H9 (cell line): ENCODE data around the gene PAX1. TPM values are rescaled to one million over a fixed set of nuclear protein-coding genes. Genes with fewer than 3 reads are reported as not detected.
A peak's percentile ranks its signal among the peaks of the same experiment; 100 is the strongest.

Source experiments
- DNase-seq: peaks from one replicate; pipeline ENCODE4 v3.0.0-alpha.2; 2017
- H2AFZ ChIP-seq: one replicate; pipeline ENCODE4 v1.6.1; 2013; ENCODE audit warnings: mild to moderate bottlenecking, low read length, control low read depth, moderate library complexity
- H2AK5ac ChIP-seq: 2 replicates; pipeline ENCODE4 v1.6.1; 2013; ENCODE audit warnings: low read length, control low read depth, mixed read lengths; ENCODE audit not compliant: insufficient read length
- H2BK120ac ChIP-seq: one replicate; pipeline ENCODE4 v1.6.1; 2013; ENCODE audit warnings: low read depth, mild to moderate bottlenecking, low read length, control low read depth, inconsistent platforms; ENCODE audit not compliant: poor library complexity, severe bottlenecking
- H2BK12ac ChIP-seq: 2 replicates; pipeline ENCODE4 v1.6.1; 2013; ENCODE audit warnings: low read length, control low read depth, mixed read lengths, low read depth; ENCODE audit not compliant: insufficient read length
- H2BK15ac ChIP-seq: 2 replicates; pipeline ENCODE4 v1.6.1; 2013; ENCODE audit warnings: low read depth, low read length, control low read depth
- H2BK20ac ChIP-seq: one replicate; pipeline ENCODE4 v1.6.1; 2013; ENCODE audit warnings: low read depth, mild to moderate bottlenecking, low read length, control low read depth, inconsistent platforms; ENCODE audit not compliant: poor library complexity, severe bottlenecking
- H2BK5ac ChIP-seq: 2 replicates; pipeline ENCODE4 v1.6.1; 2013; ENCODE audit warnings: low read length, control low read depth, mixed read lengths; ENCODE audit not compliant: insufficient read length
- H3K14ac ChIP-seq: 2 replicates; pipeline ENCODE4 v1.6.1; 2013; ENCODE audit warnings: low read length, control low read depth; ENCODE audit not compliant: insufficient read depth
- H3K18ac ChIP-seq: 2 replicates; pipeline ENCODE4 v1.6.1; 2013; ENCODE audit warnings: low read depth, mild to moderate bottlenecking, mixed read lengths, low read length, control low read depth; ENCODE audit not compliant: insufficient read length
- H3K23ac ChIP-seq: 2 replicates; pipeline ENCODE4 v1.6.1; 2013; ENCODE audit warnings: low read length, control low read depth, mixed read lengths, low read depth; ENCODE audit not compliant: insufficient read length
- H3K23me2 ChIP-seq: 2 replicates; pipeline ENCODE4 v1.6.1; 2013; ENCODE audit warnings: low read depth, mild to moderate bottlenecking, mixed read lengths, low read length, control low read depth; ENCODE audit not compliant: insufficient read length, poor library complexity, severe bottlenecking
- H3K27ac ChIP-seq: 2 replicates; pipeline ENCODE4 v1.5.1; 2013; ENCODE audit warnings: low read length, control low read depth, mixed read lengths, low read depth; ENCODE audit not compliant: insufficient read length
- H3K27me3 ChIP-seq: 2 replicates; pipeline ENCODE4 v1.6.1; 2013; ENCODE audit warnings: low read length, control low read depth, inconsistent platforms; ENCODE audit not compliant: insufficient read depth
- H3K4ac ChIP-seq: 2 replicates; pipeline ENCODE4 v1.6.1; 2013; ENCODE audit warnings: low read depth, mild to moderate bottlenecking, control low read depth, inconsistent platforms, low read length, moderate library complexity
- H3K4me1 ChIP-seq: 2 replicates; pipeline ENCODE4 v1.6.1; 2013; ENCODE audit warnings: low read length, control low read depth, inconsistent platforms; ENCODE audit not compliant: insufficient read depth
- H3K4me2 ChIP-seq: 2 replicates; pipeline ENCODE4 v1.6.1; 2013; ENCODE audit warnings: low read length, control low read depth, mixed read lengths; ENCODE audit not compliant: insufficient read length, insufficient read depth
- H3K56ac ChIP-seq: 2 replicates; pipeline ENCODE4 v1.6.1; 2013; ENCODE audit warnings: low read depth, mild to moderate bottlenecking, mixed read lengths, low read length, control low read depth; ENCODE audit not compliant: insufficient read length
- H3K79me1 ChIP-seq: 2 replicates; pipeline ENCODE4 v1.6.1; 2013; ENCODE audit warnings: low read depth, mild to moderate bottlenecking, moderate library complexity, low read length, control low read depth, inconsistent platforms; ENCODE audit not compliant: insufficient read depth, poor library complexity, severe bottlenecking
- H3K79me2 ChIP-seq: 2 replicates; pipeline ENCODE4 v1.6.1; 2013; ENCODE audit warnings: low read length, control low read depth, inconsistent platforms; ENCODE audit not compliant: insufficient read depth
- H3K9ac ChIP-seq: 2 replicates; pipeline ENCODE4 v1.6.1; 2013; ENCODE audit warnings: low read length, control low read depth, mixed read lengths; ENCODE audit not compliant: insufficient read length; ENCODE audit errors: extremely low read depth
- H3K9me3 ChIP-seq: one replicate; pipeline ENCODE4 v1.6.1; 2013; ENCODE audit warnings: low read depth, low read length, inconsistent platforms; ENCODE audit not compliant: control insufficient read depth
- H3T11ph ChIP-seq: one replicate; pipeline ENCODE4 v1.6.1; 2013; ENCODE audit warnings: mild to moderate bottlenecking, low read length, control low read depth, inconsistent platforms
- H4K20me1 ChIP-seq: one replicate; pipeline ENCODE4 v1.6.1; 2013; ENCODE audit not compliant: control insufficient read depth, insufficient read length, insufficient read depth
- H4K5ac ChIP-seq: 2 replicates; pipeline ENCODE4 v1.6.1; 2013; ENCODE audit warnings: low read depth, mild to moderate bottlenecking, mixed read lengths, low read length, control low read depth; ENCODE audit not compliant: insufficient read length
- H4K8ac ChIP-seq: replicated peaks from 2 replicates; pipeline ENCODE4 v1.6.1; 2013; ENCODE audit warnings: low read length, control low read depth, mixed read lengths, low read depth; ENCODE audit not compliant: insufficient read length
- H4K91ac ChIP-seq: 2 replicates; pipeline ENCODE4 v1.6.1; 2013; ENCODE audit warnings: low read depth, mild to moderate bottlenecking, moderate library complexity, mixed read lengths, low read length, control low read depth; ENCODE audit not compliant: insufficient read length
- H3K27ac Mint-ChIP-seq, 3 experiments: 2 replicates in 2 of 3; 3 replicates in 1 of 3; pipeline ENCODE4 v1.8.0; 2020 to 2021; ENCODE audit warnings: mixed read lengths in 3 of 3, mild to moderate bottlenecking in 1 of 3, moderate library complexity in 1 of 3
- H3K27me3 Mint-ChIP-seq: 2 replicates; pipeline ENCODE4 v1.8.0; 2021; ENCODE audit warnings: low read depth, mild to moderate bottlenecking, moderate library complexity, mixed read lengths
- H3K36me3 Mint-ChIP-seq, 3 experiments: 2 replicates in 2 of 3; 3 replicates in 1 of 3; pipeline ENCODE4 v1.8.0; 2020 to 2021; ENCODE audit warnings: low read depth in 3 of 3, mixed read lengths in 3 of 3; ENCODE audit not compliant: insufficient read depth in 1 of 3
- H3K4me1 Mint-ChIP-seq, 2 experiments: 2 replicates each; pipeline ENCODE4 v1.8.0; 2020; ENCODE audit warnings: mixed read lengths in 2 of 2
- H3K4me3 Mint-ChIP-seq, 2 experiments: 2 replicates in 1 of 2; 3 replicates in 1 of 2; pipeline ENCODE4 v1.8.0; 2020 to 2021; ENCODE audit warnings: mild to moderate bottlenecking in 2 of 2, mixed read lengths in 2 of 2, moderate library complexity in 1 of 2
- H3K9me3 Mint-ChIP-seq, 2 experiments: 2 replicates in 1 of 2; 3 replicates in 1 of 2; pipeline ENCODE4 v1.8.0; 2020; ENCODE audit warnings: mild to moderate bottlenecking in 2 of 2, mixed read lengths in 2 of 2, moderate library complexity in 1 of 2
- CTCF ChIP-seq: fragments of 200-600 bp; sonication (generic); conservative IDR thresholded peaks from 3 replicates; pipeline ENCODE4 v1.8.0; 2021; ENCODE audit warnings: antibody characterized with exemption, mild to moderate bottlenecking
- whole genome bisulfite sequencing: extraction: QIAGEN DNeasy Blood & Tissue Kit; methylation state at CpG from one replicate; pipeline ENCODE4 v1.1.7; 2013; ENCODE audit warnings: missing lambda C conversion rate, low lambda C conversion rate, mixed read lengths; ENCODE audit not compliant: insufficient read length; ENCODE audit errors: extremely low coverage; 5-methylcytosine and 5-hydroxymethylcytosine counted together
- long read RNA-seq: library from polyadenylated mRNA; unstranded; transcript quantifications from one replicate; pipeline ENCODE4 v2.0.0, GENCODE V29; 2020
- total RNA-seq: library from RNA; stranded (reverse); gene quantifications from 2 replicates; pipeline ENCODE4 v1.2.1, GENCODE V29; 2021

PAX1 gene
- total RNA-seq = not detected in 2 replicates
- long read RNA-seq = 0 reads

DNA sequence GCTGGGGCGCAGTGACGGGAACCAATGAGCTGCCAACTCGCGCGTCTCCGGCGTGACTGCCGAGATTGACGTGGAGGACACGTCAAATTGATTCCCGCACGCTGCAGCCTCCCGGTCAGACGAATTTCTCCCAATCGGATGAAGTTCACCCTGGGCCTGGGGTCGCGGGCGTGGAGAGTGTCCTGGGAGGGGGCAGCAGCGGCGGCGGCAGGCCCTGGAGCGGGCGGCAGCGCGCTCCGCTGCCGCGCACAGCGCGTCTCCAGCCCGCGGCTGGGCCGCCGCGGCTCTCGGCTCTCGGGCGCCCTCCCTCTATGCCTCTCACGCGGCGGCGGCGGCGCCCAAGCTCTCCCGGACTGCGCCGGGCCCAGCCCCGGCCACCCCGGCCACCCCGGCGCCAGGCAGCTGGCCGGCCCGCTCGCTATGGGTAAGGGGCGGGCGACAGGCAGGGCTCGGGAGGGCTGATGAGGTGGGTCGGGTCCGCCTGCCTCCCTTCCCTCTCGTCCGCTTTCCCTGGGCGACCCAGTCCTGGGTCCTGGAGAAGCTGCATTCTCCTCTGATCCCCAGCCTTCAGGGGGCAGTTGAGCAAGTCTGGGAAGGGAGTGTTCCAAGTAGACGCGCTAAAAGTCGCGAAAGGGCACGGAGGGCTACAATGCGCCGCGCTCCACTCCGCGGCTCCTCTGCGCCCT lies at the start of gene PAX1:
PAX1 (plus strand) TSS at position 90 of the 686 bp plus-strand sequence; CDS start at position 139, 49 bp downstream.
- Histone ChIP-seq H4K8ac (no peak within 1 kb of the TSS), H3K9ac (no peak within 1 kb of the TSS), H3K14ac (no peak within 1 kb of the TSS; the same call in 1 of the 2 replicates), H3K23ac (no peak within 1 kb of the TSS), H2BK12ac (no peak within 1 kb of the TSS), H3K4me1 (no peaks in the 10 kb centered on the region), H3K4ac (no peak within 1 kb of the TSS), H4K91ac (no peak within 1 kb of the TSS), H2BK15ac (no peak within 1 kb of the TSS), H3T11ph (no peak within 1 kb of the TSS), H4K5ac (no peak within 1 kb of the TSS), H3K18ac (no peak within 1 kb of the TSS), H2BK120ac (no peak within 1 kb of the TSS), H3K56ac (no peak within 1 kb of the TSS), H4K20me1 (no peaks in the 10 kb centered on the region), H2BK20ac (no peak within 1 kb of the TSS), H3K23me2 (peaks cover 4% of the 10 kb centered on the region), H3K27me3 (peaks cover 96% of the 10 kb centered on the region), H3K79me1 (no peaks in the 10 kb centered on the region), H3K9me3 (no peaks in the 10 kb centered on the region), H2BK5ac (no peak within 1 kb of the TSS), H3K79me2 (no peaks in the 10 kb centered on the region), H2AK5ac (no peak within 1 kb of the TSS), H3K4me2 (peak within 1 kb of the TSS; percentile 26), H3K27ac (no peak within 1 kb of the TSS), H2AFZ (no peak within 1 kb of the TSS)
- H3K27me3 Mint-ChIP-seq = peaks cover 98% of the 10 kb centered on the region
- TF ChIP-seq CTCF = no peak; the same call in 2 of the 3 replicates
- peak within 1 kb of the TSS; percentile 10 to 68; a peak in 4 of 5 replicates for H3K4me3 Mint-ChIP-seq
- DNase-seq = no peak
- no CpG with 5 or more reads among the region's 73 CpGs for WGBS
- peaks cover 0 to 4% of the 10 kb centered on the region in 2 experiments; a peak in 3 of 5 replicates for H3K9me3 Mint-ChIP-seq
- H3K36me3 Mint-ChIP-seq = no peaks in the 10 kb centered on the region
- peaks cover 32 to 43% of the 10 kb centered on the region in 2 experiments for H3K4me1 Mint-ChIP-seq
- peak within 1 kb of the TSS in 1 of 3 experiments; percentile 48; a peak in 1 of 7 replicates for H3K27ac Mint-ChIP-seq
